Measurements from ENCODE around the gene OR52A5.

OR52A5 gene

GRCh38 chr11:5115339-5115738 lies 22.8 kb downstream of the OR52A5 start:
- TF ChIP-seq EZH2phosphoT487 (IDR thresholded peaks at IDR 0.05; ENCODE audit: low read length), result no peak
- TF ChIP-seq EZH2 (optimal IDR thresholded peaks at IDR 0.05; ENCODE audit: low read depth, low read length), result no peak
- TF ChIP-seq CTCF (IDR thresholded peaks at IDR 0.05; ENCODE audit: low read length), result no peak
- Histone ChIP-seq H3K27me3 (replicated peaks; ENCODE audit: insufficient read depth, low read length) (no peaks in the 10 kb centered on the region), H3K36me3 (replicated peaks; ENCODE audit: insufficient read depth, low read length) (no peaks in the 10 kb centered on the region), H3K4me1 (ENCODE audit: low read length) (no peaks in the 10 kb centered on the region), H4K20me1 (ENCODE audit: insufficient read depth, low read length) (no peaks in the 10 kb centered on the region), H3K9me3 (replicated peaks; ENCODE audit: insufficient read depth, low read length) (no peaks in the 10 kb centered on the region), H3K9ac (ENCODE audit: low read length) (no peak overlapping the region), H3K79me2 (ENCODE audit: low read length) (no peaks in the 10 kb centered on the region), H2AFZ (ENCODE audit: low read length) (no peak overlapping the region), H3K4me2 (ENCODE audit: low read depth, low read length) (no peak overlapping the region), H3K27ac (ENCODE audit: low read length) (no peak overlapping the region), H3K9me2 (replicated peaks; ENCODE audit: insufficient read depth, low read length) (no peaks in the 10 kb centered on the region), H3K4me3 (ENCODE audit: low read length) (no peak overlapping the region), H3F3A (ENCODE audit: insufficient read depth, low read length) (no peaks in the 10 kb centered on the region)
- DNase-seq, result no peak

GRCh38 chr11:5107285-5107684 lies 30.9 kb downstream of the OR52A5 start:
- no peaks in the 10 kb centered on the region for H3F3A ChIP-seq (ENCODE audit: insufficient read depth, low read length)
- no peaks in the 10 kb centered on the region for H4K20me1 ChIP-seq (ENCODE audit: insufficient read depth, low read length)
- no peaks in the 10 kb centered on the region for H3K36me3 ChIP-seq (replicated peaks; ENCODE audit: insufficient read depth, low read length)
- no peak overlapping the region for H3K9ac ChIP-seq (ENCODE audit: low read length)
- TF ChIP-seq CTCF (IDR thresholded peaks at IDR 0.05; ENCODE audit: low read length) (no peak), EZH2phosphoT487 (IDR thresholded peaks at IDR 0.05; ENCODE audit: low read length) (no peak), EZH2 (optimal IDR thresholded peaks at IDR 0.05; ENCODE audit: low read depth, low read length) (no peak)
- no peaks in the 10 kb centered on the region for H3K4me1 ChIP-seq (ENCODE audit: low read length)
- no peaks in the 10 kb centered on the region for H3K9me3 ChIP-seq (replicated peaks; ENCODE audit: insufficient read depth, low read length)
- no peaks in the 10 kb centered on the region for H3K79me2 ChIP-seq (ENCODE audit: low read length)
- H3K4me3 ChIP-seq (ENCODE audit: low read length), result no peak overlapping the region
- H3K9me2 ChIP-seq (replicated peaks; ENCODE audit: insufficient read depth, low read length), result no peaks in the 10 kb centered on the region
- no peak overlapping the region for H3K4me2 ChIP-seq (ENCODE audit: low read depth, low read length)
- H3K27ac ChIP-seq (ENCODE audit: low read length), result no peak overlapping the region
- H2AFZ ChIP-seq (ENCODE audit: low read length), result no peak overlapping the region
- H3K27me3 ChIP-seq (replicated peaks; ENCODE audit: insufficient read depth, low read length), result no peaks in the 10 kb centered on the region
- no peak for DNase-seq

- no peak overlapping the region for H3K9ac ChIP-seq (ENCODE audit: low read length)
- H3K4me2 ChIP-seq (ENCODE audit: low read depth, low read length), result no peak overlapping the region
- no peak overlapping the region for H3K27ac ChIP-seq (ENCODE audit: low read length)
- H3F3A ChIP-seq (ENCODE audit: insufficient read depth, low read length), result no peaks in the 10 kb centered on the region
- H3K9me3 ChIP-seq (replicated peaks; ENCODE audit: insufficient read depth, low read length), result no peaks in the 10 kb centered on the region
- DNase-seq, result no peak
- H2AFZ ChIP-seq (ENCODE audit: low read length), result no peak overlapping the region
- H3K4me1 ChIP-seq (ENCODE audit: low read length), result no peaks in the 10 kb centered on the region
- no peaks in the 10 kb centered on the region for H3K36me3 ChIP-seq (replicated peaks; ENCODE audit: insufficient read depth, low read length)
- H3K27me3 ChIP-seq (replicated peaks; ENCODE audit: insufficient read depth, low read length), result no peaks in the 10 kb centered on the region
- no peak overlapping the region for H3K4me3 ChIP-seq (ENCODE audit: low read length)
- H3K9me2 ChIP-seq (replicated peaks; ENCODE audit: insufficient read depth, low read length), result no peaks in the 10 kb centered on the region
- TF ChIP-seq EZH2phosphoT487 (IDR thresholded peaks at IDR 0.05; ENCODE audit: low read length), result no peak
- H4K20me1 ChIP-seq (ENCODE audit: insufficient read depth, low read length), result no peaks in the 10 kb centered on the region
- H3K79me2 ChIP-seq (ENCODE audit: low read length), result no peaks in the 10 kb centered on the region
These were observed 35.1 kb downstream of the OR52A5 start for GRCh38 chr11:5103066-5103465.

- no peak overlapping the region for H3K27ac ChIP-seq (ENCODE audit: low read length)
- no peaks in the 10 kb centered on the region for H3K36me3 ChIP-seq (replicated peaks; ENCODE audit: insufficient read depth, low read length)
- no peaks in the 10 kb centered on the region for H3K79me2 ChIP-seq (ENCODE audit: low read length)
- no peaks in the 10 kb centered on the region for H3K27me3 ChIP-seq (replicated peaks; ENCODE audit: insufficient read depth, low read length)
- H3K4me1 ChIP-seq (ENCODE audit: low read length), result no peaks in the 10 kb centered on the region
- H4K20me1 ChIP-seq (ENCODE audit: insufficient read depth, low read length), result no peaks in the 10 kb centered on the region
- no peak for TF ChIP-seq EZH2 (optimal IDR thresholded peaks at IDR 0.05; ENCODE audit: low read depth, low read length)
- no peak for TF ChIP-seq CTCF (IDR thresholded peaks at IDR 0.05; ENCODE audit: low read length)
- no peak for TF ChIP-seq EZH2phosphoT487 (IDR thresholded peaks at IDR 0.05; ENCODE audit: low read length)
- H3K9ac ChIP-seq (ENCODE audit: low read length), result no peak overlapping the region
- H3K9me2 ChIP-seq (replicated peaks; ENCODE audit: insufficient read depth, low read length), result no peaks in the 10 kb centered on the region
- H2AFZ ChIP-seq (ENCODE audit: low read length), result no peak overlapping the region
- no peaks in the 10 kb centered on the region for H3K9me3 ChIP-seq (replicated peaks; ENCODE audit: insufficient read depth, low read length)
- H3K4me3 ChIP-seq (ENCODE audit: low read length), result no peak overlapping the region
- H3F3A ChIP-seq (ENCODE audit: insufficient read depth, low read length), result no peaks in the 10 kb centered on the region
- DNase-seq, result no peak
- H3K4me2 ChIP-seq (ENCODE audit: low read depth, low read length), result no peak overlapping the region
These were observed 35.9 kb downstream of the OR52A5 start for GRCh38 chr11:5102246-5102645.

Data from MM.1S (cell line).